ENCODE data around the gene CACNA1D.

The CACNA1D gene

GRCh38 chr3:53780806-53781205 lies 286.4 kb downstream of the CACNA1D start:
- no peak overlapping the region for H3K27ac ChIP-seq (ENCODE audit: insufficient read depth, low read depth, low read length, poor library complexity, severe bottlenecking)
- H3K4me1 ChIP-seq (ENCODE audit: control insufficient read depth, insufficient read depth, low read length): no peaks in the 10 kb centered on the region
- no peaks in the 10 kb centered on the region for H3K27me3 ChIP-seq (ENCODE audit: control insufficient read depth, insufficient read depth, low read length, poor library complexity, severe bottlenecking)
- H3K9me3 ChIP-seq (ENCODE audit: control insufficient read depth, low read length): no peaks in the 10 kb centered on the region
- H3K36me3 ChIP-seq (ENCODE audit: control insufficient read depth, insufficient read depth, low read length): no peaks in the 10 kb centered on the region
- WGBS, 2 experiments: 92 to 94% methylated on average over 2 of the region's 2 CpGs
- no peak overlapping the region for H3K4me3 ChIP-seq (ENCODE audit: insufficient read depth, low read depth, low read length)

DNA sequence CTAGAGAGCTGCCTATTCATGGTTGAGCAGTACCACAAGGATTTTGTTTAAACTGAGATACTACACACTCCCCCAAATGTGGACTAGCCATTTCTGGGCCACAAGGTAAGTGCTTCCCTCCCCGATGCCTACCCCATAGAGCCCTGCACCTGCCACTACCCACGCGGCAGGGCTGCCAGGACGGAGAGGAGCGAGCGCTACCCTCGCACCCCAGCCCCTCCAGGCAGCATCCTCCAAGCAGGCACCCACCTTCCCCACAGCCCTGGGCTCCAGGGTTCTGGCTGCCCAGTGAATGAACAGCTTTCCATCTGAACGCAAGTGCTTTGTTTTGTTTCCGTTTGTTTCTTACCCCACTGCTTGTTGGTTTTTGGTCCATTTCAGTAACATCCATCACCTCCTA lies 292.6 kb downstream of the CACNA1D start:
- H3K9me3 ChIP-seq (ENCODE audit: control insufficient read depth, low read length): no peaks in the 10 kb centered on the region
- WGBS, 2 experiments: 86 to 88% methylated on average over 9 of the region's 9 CpGs
- H3K4me3 ChIP-seq (ENCODE audit: insufficient read depth, low read depth, low read length): no peak overlapping the region
- no peaks in the 10 kb centered on the region for H3K27me3 ChIP-seq (ENCODE audit: control insufficient read depth, insufficient read depth, low read length, poor library complexity, severe bottlenecking)
- no peaks in the 10 kb centered on the region for H3K36me3 ChIP-seq (ENCODE audit: control insufficient read depth, insufficient read depth, low read length)
- H3K4me1 ChIP-seq (ENCODE audit: control insufficient read depth, insufficient read depth, low read length): no peaks in the 10 kb centered on the region
- H3K27ac ChIP-seq (ENCODE audit: insufficient read depth, low read depth, low read length, poor library complexity, severe bottlenecking): no peak overlapping the region

DNA sequence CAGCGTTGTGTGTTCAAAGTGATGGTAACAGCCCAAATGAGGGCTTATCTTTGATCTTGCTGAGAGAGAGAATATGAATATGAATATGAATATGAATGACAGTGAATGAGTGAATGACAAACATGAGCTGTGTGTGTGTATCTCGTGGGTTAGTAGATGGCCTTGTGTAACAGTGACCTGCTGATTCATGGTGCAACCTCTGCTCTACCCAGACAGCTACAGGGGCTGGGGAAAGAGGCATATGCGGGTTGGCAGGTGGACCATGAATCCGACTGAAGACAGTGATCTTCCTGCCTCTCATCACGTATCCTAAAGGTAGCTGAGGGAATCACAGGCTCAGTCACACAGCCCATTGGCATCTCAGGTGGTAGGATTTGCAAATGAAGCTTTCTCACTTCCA lies 293.6 kb downstream of the CACNA1D start:
- H3K27me3 ChIP-seq (ENCODE audit: control insufficient read depth, insufficient read depth, low read length, poor library complexity, severe bottlenecking): no peaks in the 10 kb centered on the region
- 84 to 86% methylated on average over 5 of the region's 5 CpGs for WGBS, 2 experiments
- H3K9me3 ChIP-seq (ENCODE audit: control insufficient read depth, low read length): no peaks in the 10 kb centered on the region
- H3K27ac ChIP-seq (ENCODE audit: insufficient read depth, low read depth, low read length, poor library complexity, severe bottlenecking): no peak overlapping the region
- no peak overlapping the region for H3K4me3 ChIP-seq (ENCODE audit: insufficient read depth, low read depth, low read length)
- H3K36me3 ChIP-seq (ENCODE audit: control insufficient read depth, insufficient read depth, low read length): no peaks in the 10 kb centered on the region
- no peaks in the 10 kb centered on the region for H3K4me1 ChIP-seq (ENCODE audit: control insufficient read depth, insufficient read depth, low read length)

DNA sequence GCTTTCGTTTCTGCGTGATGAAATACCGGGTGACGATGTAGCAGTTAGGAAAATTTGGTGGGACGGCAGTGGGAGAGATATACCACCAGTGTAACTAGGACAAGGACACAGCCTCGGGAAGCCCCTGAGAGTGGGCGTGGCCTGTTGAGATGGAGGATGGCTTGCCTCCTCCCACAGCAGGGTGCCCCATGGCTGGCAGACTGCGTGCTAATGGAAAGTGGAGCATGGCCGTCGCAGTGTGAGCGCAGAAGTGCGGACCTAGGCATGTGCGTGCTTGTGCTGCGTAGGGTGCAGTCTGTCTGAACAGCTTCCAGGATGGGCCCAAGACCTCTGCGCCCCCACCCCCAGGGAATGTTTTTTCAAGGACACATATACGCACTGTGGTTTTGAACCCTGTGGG lies 295.0 kb downstream of the CACNA1D start:
- no peaks in the 10 kb centered on the region for H3K4me1 ChIP-seq (ENCODE audit: control insufficient read depth, insufficient read depth, low read length)
- H3K36me3 ChIP-seq (ENCODE audit: control insufficient read depth, insufficient read depth, low read length): no peaks in the 10 kb centered on the region
- no peak overlapping the region for H3K27ac ChIP-seq (ENCODE audit: insufficient read depth, low read depth, low read length, poor library complexity, severe bottlenecking)
- no peak overlapping the region for H3K4me3 ChIP-seq (ENCODE audit: insufficient read depth, low read depth, low read length)
- H3K9me3 ChIP-seq (ENCODE audit: control insufficient read depth, low read length): no peaks in the 10 kb centered on the region
- H3K27me3 ChIP-seq (ENCODE audit: control insufficient read depth, insufficient read depth, low read length, poor library complexity, severe bottlenecking): no peaks in the 10 kb centered on the region
- WGBS, 2 experiments: 92 to 93% methylated on average over 16 of the region's 16 CpGs

- no peak overlapping the region for H3K4me3 ChIP-seq (ENCODE audit: insufficient read depth, low read depth, low read length)
- no peak overlapping the region for H3K27ac ChIP-seq (ENCODE audit: insufficient read depth, low read depth, low read length, poor library complexity, severe bottlenecking)
- no peaks in the 10 kb centered on the region for H3K4me1 ChIP-seq (ENCODE audit: control insufficient read depth, insufficient read depth, low read length)
- WGBS, 2 experiments: 86 to 93% methylated on average over 5 of the region's 5 CpGs
- no peaks in the 10 kb centered on the region for H3K27me3 ChIP-seq (ENCODE audit: control insufficient read depth, insufficient read depth, low read length, poor library complexity, severe bottlenecking)
- no peaks in the 10 kb centered on the region for H3K36me3 ChIP-seq (ENCODE audit: control insufficient read depth, insufficient read depth, low read length)
- H3K9me3 ChIP-seq (ENCODE audit: control insufficient read depth, low read length): no peaks in the 10 kb centered on the region
These were observed 296.1 kb downstream of the CACNA1D start for GRCh38 chr3:53790470-53790869.

DNA sequence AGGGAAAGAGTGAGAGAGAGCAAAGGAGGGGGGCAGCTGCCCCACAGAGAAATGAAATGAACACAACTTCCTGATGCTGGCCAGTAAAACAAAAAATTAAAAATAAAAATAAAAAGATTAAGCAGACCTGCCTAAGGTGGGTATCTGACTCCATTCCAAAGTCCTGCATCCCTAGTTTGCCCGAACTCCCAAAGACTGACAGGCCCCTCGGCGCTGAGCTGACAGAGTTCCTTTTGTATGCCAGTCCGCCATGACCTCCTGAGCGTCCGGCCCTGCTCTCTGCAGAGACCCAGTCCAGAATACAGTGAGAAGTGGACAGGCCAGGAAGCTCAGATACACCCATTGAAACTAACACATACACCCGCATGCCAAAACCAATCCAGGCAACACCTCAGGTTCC lies 296.9 kb downstream of the CACNA1D start:
- H3K27ac ChIP-seq (ENCODE audit: insufficient read depth, low read depth, low read length, poor library complexity, severe bottlenecking): no peak overlapping the region
- no peaks in the 10 kb centered on the region for H3K9me3 ChIP-seq (ENCODE audit: control insufficient read depth, low read length)
- no peak overlapping the region for H3K4me3 ChIP-seq (ENCODE audit: insufficient read depth, low read depth, low read length)
- H3K36me3 ChIP-seq (ENCODE audit: control insufficient read depth, insufficient read depth, low read length): no peaks in the 10 kb centered on the region
- peaks cover 4% of the 10 kb centered on the region for H3K4me1 ChIP-seq (ENCODE audit: control insufficient read depth, insufficient read depth, low read length)
- H3K27me3 ChIP-seq (ENCODE audit: control insufficient read depth, insufficient read depth, low read length, poor library complexity, severe bottlenecking): no peaks in the 10 kb centered on the region
- WGBS, 2 experiments: 87 to 88% methylated on average over 7 of the region's 7 CpGs

DNA sequence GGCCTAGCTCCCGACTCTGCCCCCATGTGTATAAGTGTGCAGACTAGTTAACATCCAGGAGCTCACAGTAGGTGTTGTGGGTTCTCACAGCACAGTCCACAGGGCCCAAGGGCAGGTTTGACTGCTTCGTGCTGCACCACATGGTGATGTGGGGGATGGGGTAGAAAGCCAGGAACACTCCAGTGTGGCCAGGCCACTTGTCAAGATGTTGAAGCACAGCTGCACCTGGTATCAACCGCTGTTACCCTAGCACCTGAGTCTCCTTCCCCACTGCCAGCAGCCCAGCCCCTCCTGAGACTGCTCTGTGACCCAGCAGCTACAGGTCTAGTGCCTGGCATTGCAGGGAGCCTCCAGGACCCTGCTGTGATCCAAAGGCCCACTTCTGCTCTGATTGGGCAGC lies 298.5 kb downstream of the CACNA1D start:
- Histone ChIP-seq H3K27ac (ENCODE audit: insufficient read depth, low read depth, low read length, poor library complexity, severe bottlenecking) (no peak overlapping the region), H3K27me3 (ENCODE audit: control insufficient read depth, insufficient read depth, low read length, poor library complexity, severe bottlenecking) (no peaks in the 10 kb centered on the region), H3K4me1 (ENCODE audit: control insufficient read depth, insufficient read depth, low read length) (peaks cover 5% of the 10 kb centered on the region), H3K36me3 (ENCODE audit: control insufficient read depth, insufficient read depth, low read length) (no peaks in the 10 kb centered on the region), H3K9me3 (ENCODE audit: control insufficient read depth, low read length) (no peaks in the 10 kb centered on the region), H3K4me3 (ENCODE audit: insufficient read depth, low read depth, low read length) (no peak overlapping the region)
- WGBS, 2 experiments: 92 to 94% methylated on average over 3 of the region's 3 CpGs

GRCh38 chr3:53794597-53794996 lies 300.2 kb downstream of the CACNA1D start:
- no peak overlapping the region for H3K27ac ChIP-seq (ENCODE audit: insufficient read depth, low read depth, low read length, poor library complexity, severe bottlenecking)
- H3K4me3 ChIP-seq (ENCODE audit: insufficient read depth, low read depth, low read length): no peak overlapping the region
- H3K9me3 ChIP-seq (ENCODE audit: control insufficient read depth, low read length): no peaks in the 10 kb centered on the region
- peaks cover 5% of the 10 kb centered on the region for H3K4me1 ChIP-seq (ENCODE audit: control insufficient read depth, insufficient read depth, low read length)
- WGBS, 2 experiments: 55 to 64% methylated on average over 2 to 3 of the region's 3 CpGs
- H3K27me3 ChIP-seq (ENCODE audit: control insufficient read depth, insufficient read depth, low read length, poor library complexity, severe bottlenecking): no peaks in the 10 kb centered on the region
- H3K36me3 ChIP-seq (ENCODE audit: control insufficient read depth, insufficient read depth, low read length): no peaks in the 10 kb centered on the region

- Histone ChIP-seq H3K27me3 (ENCODE audit: control insufficient read depth, insufficient read depth, low read length, poor library complexity, severe bottlenecking) (no peaks in the 10 kb centered on the region), H3K4me3 (ENCODE audit: insufficient read depth, low read depth, low read length) (no peak overlapping the region), H3K36me3 (ENCODE audit: control insufficient read depth, insufficient read depth, low read length) (no peaks in the 10 kb centered on the region), H3K9me3 (ENCODE audit: control insufficient read depth, low read length) (no peaks in the 10 kb centered on the region), H3K27ac (ENCODE audit: insufficient read depth, low read depth, low read length, poor library complexity, severe bottlenecking) (no peak overlapping the region), H3K4me1 (ENCODE audit: control insufficient read depth, insufficient read depth, low read length) (peaks cover 5% of the 10 kb centered on the region)
- 69 to 71% methylated on average over 3 of the region's 3 CpGs for WGBS, 2 experiments
These were observed 300.8 kb downstream of the CACNA1D start for GRCh38 chr3:53795176-53795575.

DNA sequence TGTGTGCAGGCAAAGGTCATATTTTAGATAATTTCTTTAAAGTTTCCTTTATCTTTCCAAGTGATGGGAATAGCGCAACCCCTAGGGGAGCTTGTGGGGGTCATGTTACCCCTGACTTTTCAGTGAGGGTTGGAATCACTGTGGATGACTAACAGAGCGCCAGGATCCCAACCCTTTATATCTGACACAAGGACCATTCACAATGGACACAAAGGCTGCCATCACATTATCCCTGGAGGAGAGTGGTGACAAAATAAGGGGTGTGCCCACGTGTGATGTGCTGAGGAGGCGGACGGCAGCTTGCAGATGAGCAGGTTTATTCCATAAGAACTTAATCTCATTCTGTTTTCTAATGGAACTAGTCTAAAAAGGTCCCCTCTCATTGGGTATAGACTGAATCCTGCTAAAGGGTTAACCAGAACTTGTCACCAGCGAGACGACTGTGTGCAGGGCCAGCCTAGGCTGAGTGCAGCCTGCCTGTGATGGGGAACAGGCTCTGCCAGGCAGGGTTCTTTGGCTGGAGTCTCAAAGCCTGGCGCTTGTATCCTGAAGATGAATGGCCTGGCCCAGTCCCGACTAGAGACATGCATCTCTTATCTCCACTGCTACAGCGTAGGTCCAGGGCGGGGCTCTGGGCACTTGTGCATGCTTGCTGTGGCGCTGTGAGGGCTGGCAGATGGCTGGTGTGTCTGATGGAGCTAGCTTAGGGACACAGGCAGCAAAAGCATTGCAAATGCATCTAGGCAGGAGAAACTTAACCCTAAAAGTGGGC lies 301.6 kb downstream of the CACNA1D start:
- H3K27ac ChIP-seq (ENCODE audit: insufficient read depth, low read depth, low read length, poor library complexity, severe bottlenecking): no peak overlapping the region
- no peak overlapping the region for H3K4me3 ChIP-seq (ENCODE audit: insufficient read depth, low read depth, low read length)
- H3K36me3 ChIP-seq (ENCODE audit: control insufficient read depth, insufficient read depth, low read length): no peaks in the 10 kb centered on the region
- no peaks in the 10 kb centered on the region for H3K27me3 ChIP-seq (ENCODE audit: control insufficient read depth, insufficient read depth, low read length, poor library complexity, severe bottlenecking)
- WGBS, 2 experiments: 72 to 85% methylated on average over 11 to 12 of the region's 12 CpGs
- H3K9me3 ChIP-seq (ENCODE audit: control insufficient read depth, low read length): no peaks in the 10 kb centered on the region
- H3K4me1 ChIP-seq (ENCODE audit: control insufficient read depth, insufficient read depth, low read length): peaks cover 5% of the 10 kb centered on the region
